HepG2 (cell line): ENCODE measurements around the gene GATD1. TPM values are rescaled to one million over a fixed set of nuclear protein-coding genes. Genes with fewer than 3 reads are reported as not detected.
A peak's percentile ranks its signal among the peaks of the same experiment; 100 is the strongest.

Experiments
- CEBPB ChIP-seq: IDR thresholded peaks from 2 replicates; pipeline ENCODE4 v1.6.1; 2011; ENCODE audit warnings: low read depth, low read length, improper control_type of control experiment, borderline replicate concordance
- ETV5 ChIP-seq: IDR thresholded peaks from 2 replicates; pipeline ENCODE4 v1.6.1; 2018; ENCODE audit warnings: missing biosample characterization, missing genetic modification reagents, inconsistent platforms, borderline replicate concordance
- HBP1 ChIP-seq: IDR thresholded peaks from 2 replicates; pipeline ENCODE4 v1.6.1; 2016; ENCODE audit warnings: low read depth, control low read depth
- NFKBIZ ChIP-seq: IDR thresholded peaks from 2 replicates; pipeline ENCODE4 v1.6.1; 2018; ENCODE audit warnings: missing genetic modification reagents, missing compliant biosample characterization
- PHF8 ChIP-seq: sonication (generic); formaldehyde crosslinking; IDR thresholded peaks from 2 replicates; pipeline ENCODE4 v1.5.0; 2020; ENCODE audit warnings: missing genetic modification reagents
- SP5 ChIP-seq: IDR thresholded peaks from 2 replicates; pipeline ENCODE4 v1.6.1; 2016; ENCODE audit warnings: low read depth, borderline replicate concordance
- SRSF1 ChIP-seq: fragments of 200-400 bp; formaldehyde crosslinking; optimal IDR thresholded peaks from 2 replicates; pipeline ENCODE3; 2017; ENCODE audit warnings: mild to moderate bottlenecking, low read depth, low read length, moderate library complexity
- SUZ12 ChIP-seq: fragments of 150-350 bp; IDR thresholded peaks from 2 replicates; pipeline ENCODE4 v1.6.1; 2014; ENCODE audit warnings: low read depth, low read length
- TAF1 ChIP-seq: sonication (generic); formaldehyde crosslinking; IDR thresholded peaks from 2 replicates; pipeline ENCODE4 v1.4.0; 2020; ENCODE audit warnings: missing genetic modification reagents
- TFDP2 ChIP-seq: sonication (generic); formaldehyde crosslinking; IDR thresholded peaks from 2 replicates; pipeline ENCODE4 v1.4.0; 2020; ENCODE audit warnings: missing genetic modification reagents
- XRCC5 ChIP-seq: fragments of 200-400 bp; formaldehyde crosslinking; optimal IDR thresholded peaks from 2 replicates; pipeline ENCODE3; 2017; ENCODE audit warnings: mild to moderate bottlenecking, low read length
- ZBTB4 ChIP-seq: sonication (generic); formaldehyde crosslinking; IDR thresholded peaks from 2 replicates; pipeline ENCODE4 v1.4.0; 2020; ENCODE audit warnings: missing genetic modification reagents, mild to moderate bottlenecking, borderline replicate concordance
- ZIK1 ChIP-seq: sonication (generic); formaldehyde crosslinking; IDR thresholded peaks from 2 replicates; pipeline ENCODE4 v1.5.0; 2020; ENCODE audit warnings: mild to moderate bottlenecking, low read depth, missing genetic modification reagents, borderline replicate concordance
- ZNF230 ChIP-seq: sonication (generic); formaldehyde crosslinking; IDR thresholded peaks from 2 replicates; pipeline ENCODE4 v1.4.0; 2020; ENCODE audit warnings: mild to moderate bottlenecking, missing genetic modification reagents
- ZNF710 ChIP-seq: sonication (generic); formaldehyde crosslinking; IDR thresholded peaks from 2 replicates; pipeline ENCODE4 v1.5.0; 2020; ENCODE audit warnings: mild to moderate bottlenecking, missing genetic modification reagents, borderline replicate concordance
- ZXDC ChIP-seq: sonication (generic); formaldehyde crosslinking; IDR thresholded peaks from 2 replicates; pipeline ENCODE4 v1.5.0; 2020; ENCODE audit warnings: mild to moderate bottlenecking, missing genetic modification reagents
- polyA plus RNA-seq, 8 experiments: library from polyadenylated mRNA; depleted of rRNA in 3 of 8; stranded (reverse) in 7 of 8; unstranded in 1 of 8; fragments of >200 nt; fragmentation: Illumina TruSeq in 4 of 8; extraction: Trizol in 4 of 8; gene quantifications; 2 replicates each; pipeline versions ENCODE4 v1.2.1 to v1.2.3, GENCODE V29; 2011 to 2016; ENCODE audit warnings: low read depth in 4 of 8, missing spikeins in 1 of 8, mixed read lengths in 1 of 8; ENCODE audit not compliant: insufficient read depth in 1 of 8
- total RNA-seq, 5 experiments: library from RNA; depleted of rRNA; stranded (reverse); fragments of >200 nt; fragmentation: Illumina TruSeq; extraction: Trizol; gene quantifications; 2 replicates each; pipeline ENCODE4 v1.2.3, GENCODE V29; 2016; ENCODE audit warnings: low read depth in 1 of 5

GATD1 gene
- total and polyA plus RNA-seq, 2 of the 13 experiments (the other 11 are each of a cell fraction or from before 2014, with no cell fraction given), result 31.3 to 60.5 TPM

- TF ChIP-seq HBP1 (CRISPR knock-in tag) (no peak), PHF8 (CRISPR knock-in tag) (peak; percentile 41; the same call in 1 of the 2 replicates), XRCC5 (peak; percentile 96), NFKBIZ (CRISPR knock-in tag) (no peak; the same call in 1 of the 2 replicates), SP5 (CRISPR knock-in tag) (peak; percentile 89), CEBPB (no peak), SRSF1 (no peak), SUZ12 (no peak), ZIK1 (CRISPR knock-in tag) (0 out of 2 replicates have a peak, but pooled peaks have one; percentile 25), ZBTB4 (CRISPR knock-in tag) (peak; percentile 63; the same call in 1 of the 2 replicates), TAF1 (CRISPR knock-in tag) (peak; percentile 50), ZNF230 (CRISPR knock-in tag) (no peak), ZNF710 (CRISPR knock-in tag) (peak; percentile 77), ETV5 (CRISPR knock-in tag) (no peak), ZXDC (CRISPR knock-in tag) (no peak; the same call in 1 of the 2 replicates), TFDP2 (CRISPR knock-in tag) (no peak)
Measured at GRCh38 chr11:727859-728748, 49.2 kb downstream of the GATD1 start (continued).
